Mesothelial cell of epicardium (in vitro differentiated cells): ENCODE data around the gene DYSF. TPM values are rescaled to one million over a fixed set of nuclear protein-coding genes. Genes with fewer than 3 reads are reported as not detected.

Experiments used
- DNase-seq, 2 experiments: peaks; one replicate each; pipeline ENCODE4 v3.0.0; 2021; ENCODE audit warnings: low spot score in 2 of 2; ENCODE audit not compliant: unreplicated experiment in 2 of 2
- H3K27ac Mint-ChIP-seq: 2 replicates; pipeline ENCODE4 v1.8.0; 2021; ENCODE audit warnings: mixed read lengths
- H3K27me3 Mint-ChIP-seq: 2 replicates; pipeline ENCODE4 v1.8.0; 2021; ENCODE audit warnings: low read depth, mixed read lengths
- H3K36me3 Mint-ChIP-seq: 2 replicates; pipeline ENCODE4 v1.8.0; 2021; ENCODE audit warnings: mixed read lengths
- H3K4me1 Mint-ChIP-seq: 2 replicates; pipeline ENCODE4 v1.8.0; 2021; ENCODE audit warnings: mixed read lengths
- H3K4me3 Mint-ChIP-seq: 2 replicates; pipeline ENCODE4 v1.8.0; 2021; ENCODE audit warnings: mild to moderate bottlenecking, moderate library complexity, mixed read lengths
- H3K9me3 Mint-ChIP-seq: 2 replicates; pipeline ENCODE4 v1.8.0; 2021; ENCODE audit warnings: mixed read lengths
- total RNA-seq: library from RNA; stranded (reverse); gene quantifications from 3 replicates; pipeline ENCODE4 v1.2.1, GENCODE V29; 2021
- TF ChIP-seq, protein P1 (sequence below): fragments of 200-600 bp; sonication (generic); IDR thresholded peaks from one replicate; pipeline ENCODE4 v1.5.0; 2021; ENCODE audit warnings: antibody characterized with exemption; ENCODE audit not compliant: unreplicated experiment

DYSF gene
- total RNA-seq, 1 donor from 2014 or later, result 0.96 TPM

DNA sequence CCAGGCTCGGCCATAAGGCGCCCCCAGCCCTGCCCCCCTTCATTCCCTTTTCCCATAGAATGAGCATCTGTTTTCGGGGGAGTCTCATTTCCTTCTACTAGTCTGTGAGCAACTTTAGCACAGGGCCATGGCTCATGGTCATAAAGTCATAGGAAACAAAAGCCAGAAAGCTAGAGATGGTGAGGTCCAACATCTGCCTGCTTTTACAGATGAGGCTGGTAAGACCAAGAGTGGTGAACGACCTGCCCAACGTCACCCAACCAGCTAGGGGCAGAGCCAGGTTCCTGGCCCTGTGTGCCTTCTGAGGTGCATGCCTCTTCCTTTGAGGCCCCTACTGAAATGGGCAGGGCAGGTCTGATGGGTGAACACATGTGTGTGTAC, 212.7 kb downstream of the DYSF start:
- Mint-ChIP-seq H3K9me3 (no peaks in the 10 kb centered on the region), H3K27me3 (no peaks in the 10 kb centered on the region), H3K4me1 (no peaks in the 10 kb centered on the region), H3K27ac (no peak overlapping the region), H3K36me3 (no peaks in the 10 kb centered on the region), H3K4me3 (no peak overlapping the region)
- TF ChIP-seq, protein P1, sequence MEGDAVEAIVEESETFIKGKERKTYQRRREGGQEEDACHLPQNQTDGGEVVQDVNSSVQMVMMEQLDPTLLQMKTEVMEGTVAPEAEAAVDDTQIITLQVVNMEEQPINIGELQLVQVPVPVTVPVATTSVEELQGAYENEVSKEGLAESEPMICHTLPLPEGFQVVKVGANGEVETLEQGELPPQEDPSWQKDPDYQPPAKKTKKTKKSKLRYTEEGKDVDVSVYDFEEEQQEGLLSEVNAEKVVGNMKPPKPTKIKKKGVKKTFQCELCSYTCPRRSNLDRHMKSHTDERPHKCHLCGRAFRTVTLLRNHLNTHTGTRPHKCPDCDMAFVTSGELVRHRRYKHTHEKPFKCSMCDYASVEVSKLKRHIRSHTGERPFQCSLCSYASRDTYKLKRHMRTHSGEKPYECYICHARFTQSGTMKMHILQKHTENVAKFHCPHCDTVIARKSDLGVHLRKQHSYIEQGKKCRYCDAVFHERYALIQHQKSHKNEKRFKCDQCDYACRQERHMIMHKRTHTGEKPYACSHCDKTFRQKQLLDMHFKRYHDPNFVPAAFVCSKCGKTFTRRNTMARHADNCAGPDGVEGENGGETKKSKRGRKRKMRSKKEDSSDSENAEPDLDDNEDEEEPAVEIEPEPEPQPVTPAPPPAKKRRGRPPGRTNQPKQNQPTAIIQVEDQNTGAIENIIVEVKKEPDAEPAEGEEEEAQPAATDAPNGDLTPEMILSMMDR, result no peak
- DNase-seq, result no peak

DNA sequence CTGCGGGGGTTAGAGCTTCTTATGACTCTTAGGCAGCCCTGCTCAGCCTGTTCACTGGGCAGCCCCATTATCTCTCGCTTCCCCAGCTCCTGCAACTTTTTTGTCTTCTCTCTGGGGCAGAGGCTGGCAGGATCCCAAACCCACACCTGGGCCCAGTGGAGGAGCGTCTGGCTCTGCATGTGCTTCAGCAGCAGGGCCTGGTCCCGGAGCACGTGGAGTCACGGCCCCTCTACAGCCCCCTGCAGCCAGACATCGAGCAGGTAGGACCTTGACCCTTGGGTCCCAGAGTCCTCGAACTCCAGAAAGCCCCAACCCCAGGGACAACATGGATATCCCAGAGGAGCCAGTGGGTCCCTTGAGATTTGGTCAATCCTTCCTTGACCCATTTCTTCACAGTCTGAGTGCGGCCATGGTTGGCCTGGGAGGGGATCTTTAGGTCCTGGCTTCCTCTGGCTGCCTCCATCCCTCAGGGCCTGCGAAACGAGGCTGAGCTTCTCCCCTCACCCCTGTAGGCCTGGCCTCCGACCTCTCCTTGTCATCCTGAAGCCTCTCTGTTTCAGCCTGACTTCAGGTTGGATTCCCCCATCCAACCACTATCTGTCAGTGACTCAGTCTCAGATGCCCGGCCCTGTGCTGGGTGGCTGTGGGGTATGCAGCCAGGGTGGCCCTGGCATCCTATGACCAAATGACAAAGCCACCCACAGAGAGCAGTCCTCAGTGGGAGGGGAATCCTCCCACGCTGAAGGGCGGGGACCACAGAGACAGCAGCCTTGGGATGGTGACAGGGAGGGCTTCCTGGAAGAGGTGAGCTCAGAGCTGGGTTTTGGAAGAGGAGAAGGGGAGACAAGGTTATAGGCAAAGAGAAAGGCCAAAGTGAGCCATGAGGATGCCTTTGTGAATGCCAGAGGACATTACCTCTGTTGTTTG, 214.2 kb downstream of the DYSF start:
- Mint-ChIP-seq H3K9me3 (no peaks in the 10 kb centered on the region), H3K4me3 (no peak overlapping the region), H3K27me3 (no peaks in the 10 kb centered on the region), H3K36me3 (no peaks in the 10 kb centered on the region), H3K4me1 (peaks cover 7% of the 10 kb centered on the region), H3K27ac (no peak overlapping the region)
- TF ChIP-seq, protein P1, result no peak
- DNase-seq, result no peak

DNA sequence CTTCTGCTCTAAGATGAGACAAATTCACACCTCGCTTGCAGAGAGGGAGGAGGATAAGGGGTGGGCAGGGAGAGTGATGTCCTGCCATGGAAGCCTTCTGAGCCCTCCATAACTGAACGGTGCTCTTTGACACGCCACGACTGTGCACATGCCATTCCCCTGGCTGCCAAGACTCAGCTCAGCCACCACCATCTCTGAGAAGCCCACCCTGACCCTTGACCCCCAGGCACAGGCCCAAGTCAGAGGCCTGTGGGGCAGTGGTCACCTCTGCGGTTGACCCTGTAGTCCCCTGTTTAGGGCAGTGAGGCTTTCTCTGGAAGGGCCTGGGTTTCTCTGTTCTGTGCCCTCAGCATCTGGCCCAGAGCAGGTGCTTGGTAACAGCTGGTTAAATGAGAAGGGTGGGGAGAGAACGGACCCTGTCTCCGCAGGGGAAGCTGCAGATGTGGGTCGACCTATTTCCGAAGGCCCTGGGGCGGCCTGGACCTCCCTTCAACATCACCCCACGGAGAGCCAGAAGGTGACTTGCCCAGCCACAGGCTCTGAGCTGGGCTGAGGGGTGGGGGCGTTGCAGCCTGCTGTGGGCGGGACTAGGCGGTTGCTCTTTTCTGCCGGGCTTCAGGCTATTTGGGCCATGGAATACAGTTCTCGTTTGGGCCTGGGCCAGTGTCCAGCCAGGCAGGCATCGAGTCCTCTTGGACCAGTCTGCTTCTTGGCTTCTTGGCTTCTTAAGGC, 215.1 kb downstream of the DYSF start:
- H3K4me3 Mint-ChIP-seq, result no peak overlapping the region
- TF ChIP-seq, protein P1, result no peak
- peaks cover 12% of the 10 kb centered on the region for H3K4me1 Mint-ChIP-seq
- no peaks in the 10 kb centered on the region for H3K36me3 Mint-ChIP-seq
- DNase-seq, result no peak
- no peaks in the 10 kb centered on the region for H3K9me3 Mint-ChIP-seq
- no peak overlapping the region for H3K27ac Mint-ChIP-seq
- no peaks in the 10 kb centered on the region for H3K27me3 Mint-ChIP-seq

DNA sequence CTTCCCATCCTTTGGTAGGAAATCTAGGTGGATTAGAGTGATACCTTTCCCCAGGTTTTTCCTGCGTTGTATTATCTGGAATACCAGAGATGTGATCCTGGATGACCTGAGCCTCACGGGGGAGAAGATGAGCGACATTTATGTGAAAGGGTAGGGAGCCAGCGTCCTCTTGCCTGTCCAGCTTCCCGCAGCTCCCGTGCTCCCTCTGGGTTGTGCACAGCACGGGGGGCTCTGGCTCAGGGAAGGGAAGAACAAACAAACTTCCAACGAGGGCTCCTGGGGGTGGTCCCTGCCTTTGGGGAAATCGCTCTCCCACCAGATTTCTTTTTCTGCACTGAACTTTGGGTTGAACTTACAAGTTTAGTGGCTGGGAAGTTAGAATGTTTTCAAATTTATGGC, 215.7 kb downstream of the DYSF start:
- no peak for DNase-seq
- no peaks in the 10 kb centered on the region for H3K27me3 Mint-ChIP-seq
- no peaks in the 10 kb centered on the region for H3K36me3 Mint-ChIP-seq
- TF ChIP-seq, protein P1, result no peak
- no peak overlapping the region for H3K4me3 Mint-ChIP-seq
- peaks cover 12% of the 10 kb centered on the region for H3K4me1 Mint-ChIP-seq
- H3K27ac Mint-ChIP-seq, result no peak overlapping the region
- no peaks in the 10 kb centered on the region for H3K9me3 Mint-ChIP-seq

DNA sequence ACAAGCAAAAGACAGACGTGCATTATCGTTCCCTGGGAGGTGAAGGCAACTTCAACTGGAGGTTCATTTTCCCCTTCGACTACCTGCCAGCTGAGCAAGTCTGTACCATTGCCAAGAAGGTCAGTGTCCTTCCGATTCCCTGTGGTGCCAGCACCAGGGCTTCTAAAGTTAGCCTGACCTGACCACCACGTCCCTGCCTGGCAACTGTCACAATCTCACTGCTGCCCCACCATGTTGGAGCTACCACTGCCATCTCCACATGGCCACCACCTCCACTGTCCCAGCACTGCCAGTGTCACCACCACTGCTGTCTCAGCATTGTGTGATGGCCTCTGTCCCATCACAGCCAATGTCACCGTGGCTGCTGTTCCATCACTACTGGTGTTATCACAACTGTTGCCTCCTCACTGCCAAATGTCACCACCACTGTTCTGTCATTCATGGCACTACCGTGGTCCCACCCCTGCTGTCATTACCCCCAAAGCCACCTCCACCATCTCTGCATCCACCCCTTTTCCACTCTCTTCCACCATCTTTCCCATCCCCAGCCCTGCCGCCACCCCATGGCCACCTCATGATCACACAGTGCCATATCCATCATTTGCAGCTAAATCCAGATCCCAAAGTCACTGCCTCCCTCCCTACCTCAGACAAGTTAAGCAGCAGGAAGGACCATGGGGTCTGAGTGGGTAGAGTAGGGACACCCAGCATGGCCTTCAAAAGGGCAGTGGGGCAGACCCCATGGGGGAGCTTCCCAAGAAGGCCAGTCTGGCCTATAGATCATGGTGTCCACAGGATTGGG, 216.5 kb downstream of the DYSF start:
- no peaks in the 10 kb centered on the region for H3K9me3 Mint-ChIP-seq
- H3K27me3 Mint-ChIP-seq, result no peaks in the 10 kb centered on the region
- H3K36me3 Mint-ChIP-seq, result no peaks in the 10 kb centered on the region
- H3K4me3 Mint-ChIP-seq, result no peak overlapping the region
- H3K4me1 Mint-ChIP-seq, result peaks cover 12% of the 10 kb centered on the region
- peak in 1 of 2 experiments; percentile 34 for DNase-seq
- TF ChIP-seq, protein P1, result no peak
- H3K27ac Mint-ChIP-seq, result no peak overlapping the region
